NK-92 (cell line): Measurements from ENCODE around the gene PPA1.
"Not testable (repeated sequence)": the region's sequence is repeated elsewhere in the genome, so short reads cannot be mapped to it uniquely, and the experiment has no call there.

Experiments used
- DNase-seq: peaks from one replicate; lab custom pipeline; 2025; ENCODE audit not compliant: unreplicated experiment; lab: John Stamatoyannopoulos, UW

Gene PPA1

GRCh38 chr10:70233109-70233938 lies at the start of gene PPA1:
PPA1 (minus strand) TSS chr10:70233429; CDS start chr10:70233327, 102 bp downstream.
- DNase-seq = peak; percentile 93

DNA sequence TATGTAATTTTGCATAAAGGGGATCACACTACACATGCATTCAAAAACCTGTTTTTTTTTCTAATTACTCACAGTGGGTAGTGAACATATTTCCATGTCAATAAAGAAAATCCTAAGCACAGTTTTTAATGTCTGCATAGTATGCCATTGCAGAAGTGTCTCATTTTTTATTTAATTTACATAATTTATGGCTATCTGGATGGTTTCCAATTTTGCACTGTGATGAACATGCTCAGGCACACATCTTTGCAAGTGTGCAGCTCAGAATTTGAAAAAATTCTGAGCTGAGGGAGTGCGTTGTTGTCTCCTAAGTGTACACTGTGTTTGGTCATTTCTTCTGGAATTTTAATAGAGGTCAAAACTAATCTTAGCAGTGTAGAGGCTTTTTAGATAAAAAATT lies 48.4 kb upstream of the PPA1 start:
- no peak for DNase-seq

GRCh38 chr10:70280099-70280498 lies 46.9 kb upstream of the PPA1 start:
- DNase-seq = no peak

- DNase-seq = no peak
Measured at GRCh38 chr10:70277396-70278030, 44.3 kb upstream of the PPA1 start.

DNA sequence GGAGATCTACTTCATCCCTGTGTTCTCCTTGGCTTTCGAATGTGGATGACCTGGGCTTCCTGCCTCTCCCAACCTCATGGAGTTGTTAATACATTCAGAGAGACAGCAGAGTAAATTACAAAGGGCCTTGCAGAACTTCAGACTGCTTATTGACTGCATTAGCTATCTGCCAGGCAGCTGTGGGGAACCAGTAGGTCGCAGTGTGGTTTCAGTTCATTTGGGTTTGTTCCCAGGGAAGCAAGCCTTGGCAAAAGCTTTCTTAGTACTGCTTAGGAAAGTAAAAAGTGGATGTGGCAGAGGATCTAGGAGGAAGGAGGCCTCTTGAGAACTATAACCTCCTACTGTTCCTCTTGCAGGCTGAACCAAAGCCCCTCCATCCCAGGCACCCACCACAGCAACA lies 41.4 kb upstream of the PPA1 start:
- DNase-seq = no peak

GRCh38 chr10:70272925-70273316 lies 39.7 kb upstream of the PPA1 start:
- DNase-seq = no peak

DNA sequence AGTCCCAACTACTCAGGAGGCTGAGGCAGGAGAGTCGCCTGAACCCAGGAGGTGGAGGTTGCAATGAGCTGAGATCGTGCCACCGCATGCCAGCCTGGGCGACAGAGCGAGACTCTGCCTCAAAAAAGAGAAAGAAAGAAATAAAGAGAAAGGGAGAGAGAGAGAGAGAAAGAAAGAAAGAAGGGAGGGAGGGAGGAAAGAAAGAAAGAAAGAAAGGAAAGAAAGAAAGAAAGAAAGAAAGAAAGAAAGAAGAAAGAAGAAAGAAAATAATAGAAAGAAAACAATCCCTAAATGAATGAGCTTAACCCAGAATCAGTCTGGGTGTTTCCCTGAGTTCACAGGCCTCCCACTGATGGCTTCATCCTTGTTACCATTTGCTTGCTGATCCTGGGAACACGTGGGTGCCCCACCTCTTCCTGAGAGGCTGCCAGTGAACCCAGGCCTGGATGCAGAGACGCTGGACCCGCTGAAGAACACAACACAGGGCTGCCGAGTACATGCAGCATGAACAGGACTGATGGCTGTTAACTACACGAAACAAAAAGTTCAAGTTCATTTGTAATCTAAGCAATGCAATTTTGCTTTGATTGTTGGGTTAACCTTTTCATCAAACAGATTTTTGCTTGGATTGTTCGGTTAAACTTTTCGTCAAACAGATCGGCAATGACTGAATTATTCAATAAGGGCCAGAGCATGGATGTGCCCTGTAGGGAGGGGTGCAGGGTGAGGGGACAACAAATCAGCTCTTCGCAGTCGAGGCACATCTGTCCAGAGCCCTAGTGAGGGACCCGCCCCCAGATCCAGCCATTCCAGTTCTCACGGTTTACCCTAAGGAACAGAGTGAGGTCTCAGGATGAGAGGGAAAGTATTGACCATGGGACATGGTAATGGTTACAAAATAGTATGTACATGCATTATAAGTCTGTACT lies 39.0 kb upstream of the PPA1 start:
- no peak for DNase-seq

- no peak for DNase-seq
Measured at GRCh38 chr10:70270952-70271351, 37.7 kb upstream of the PPA1 start.

GRCh38 chr10:70269741-70270140 lies 36.5 kb upstream of the PPA1 start:
- DNase-seq = no peak

GRCh38 chr10:70268376-70268775 lies 35.1 kb upstream of the PPA1 start:
- DNase-seq = no peak

DNA sequence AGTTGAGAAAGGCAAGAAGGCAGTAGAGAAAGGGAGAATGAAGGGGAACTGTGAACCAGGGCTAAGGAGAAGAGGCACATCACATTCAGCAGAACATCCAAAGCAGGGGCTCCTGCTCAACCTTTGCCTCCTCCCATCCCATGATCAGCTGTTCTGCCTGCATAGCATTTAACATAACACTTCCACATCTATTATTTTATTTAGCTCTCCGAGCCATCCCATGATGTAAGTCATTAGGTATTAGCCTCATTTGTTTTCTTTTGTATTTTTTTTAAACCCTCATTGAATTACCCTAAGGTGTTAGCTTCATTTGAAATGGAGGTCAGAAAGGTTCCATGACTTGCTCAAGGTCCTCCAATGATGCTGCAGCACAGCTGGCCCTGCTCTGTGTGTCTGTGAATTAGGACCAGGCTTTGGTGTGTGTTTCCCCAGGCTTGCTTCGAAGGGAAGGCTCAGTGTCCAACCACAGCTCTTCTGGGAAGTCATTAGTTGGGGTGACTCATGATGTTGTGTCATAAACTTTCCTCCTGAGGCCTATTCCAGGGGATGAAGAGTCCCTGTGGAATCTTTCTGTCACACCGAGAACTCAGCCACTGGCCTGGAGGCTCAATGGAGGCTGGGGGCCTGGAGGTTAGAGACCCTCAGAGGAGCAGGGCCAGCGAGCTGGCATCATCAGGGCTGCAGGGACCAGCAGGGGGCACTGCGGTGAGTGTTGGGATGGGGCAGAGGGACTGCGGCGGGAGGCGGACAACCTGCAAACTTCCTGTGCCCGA lies 34.1 kb upstream of the PPA1 start:
- DNase-seq = no peak

- DNase-seq = no peak
Measured at GRCh38 chr10:70266701-70267100, 33.5 kb upstream of the PPA1 start.

DNA sequence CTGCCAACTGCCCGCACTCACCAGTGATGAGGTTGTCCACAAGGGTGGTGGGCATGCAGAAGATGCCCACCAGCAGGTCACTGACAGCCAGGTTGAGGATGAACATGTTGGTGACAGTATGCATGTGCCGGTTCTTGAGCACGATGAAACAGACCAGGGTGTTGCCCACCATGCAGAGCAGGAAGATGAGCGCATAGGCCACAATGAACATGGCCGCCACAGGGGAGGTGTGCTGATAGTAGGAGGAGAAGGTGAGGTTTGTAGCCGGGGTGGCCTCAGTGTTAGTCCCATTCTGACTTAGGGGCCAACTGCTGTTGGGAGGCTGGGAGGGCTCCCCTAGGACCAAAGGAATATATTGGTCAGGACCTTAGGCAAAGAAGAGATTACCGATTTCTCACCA lies 32.8 kb upstream of the PPA1 start:
- DNase-seq = no peak

GRCh38 chr10:70265032-70265689 lies 31.9 kb upstream of the PPA1 start:
- no peak for DNase-seq

DNA sequence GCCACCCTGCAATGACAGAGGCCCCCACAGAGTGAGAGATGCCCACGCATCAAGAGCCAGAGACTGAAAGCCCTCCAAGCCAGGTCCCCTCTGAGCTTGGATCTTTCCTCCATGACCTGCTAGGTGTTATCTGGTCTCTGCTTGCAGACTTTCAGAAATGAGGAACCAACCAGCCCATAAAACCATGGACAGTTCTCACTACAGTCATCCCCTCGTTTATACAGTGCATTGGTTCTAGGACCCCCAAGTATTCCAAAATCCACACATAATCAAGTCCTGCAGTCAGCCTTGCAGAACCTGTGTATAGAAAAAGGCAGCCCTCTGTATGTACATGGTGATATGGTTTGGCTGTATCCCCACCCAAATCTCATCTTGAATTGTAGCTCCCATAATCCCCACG lies 27.5 kb upstream of the PPA1 start:
- DNase-seq = no peak

DNA sequence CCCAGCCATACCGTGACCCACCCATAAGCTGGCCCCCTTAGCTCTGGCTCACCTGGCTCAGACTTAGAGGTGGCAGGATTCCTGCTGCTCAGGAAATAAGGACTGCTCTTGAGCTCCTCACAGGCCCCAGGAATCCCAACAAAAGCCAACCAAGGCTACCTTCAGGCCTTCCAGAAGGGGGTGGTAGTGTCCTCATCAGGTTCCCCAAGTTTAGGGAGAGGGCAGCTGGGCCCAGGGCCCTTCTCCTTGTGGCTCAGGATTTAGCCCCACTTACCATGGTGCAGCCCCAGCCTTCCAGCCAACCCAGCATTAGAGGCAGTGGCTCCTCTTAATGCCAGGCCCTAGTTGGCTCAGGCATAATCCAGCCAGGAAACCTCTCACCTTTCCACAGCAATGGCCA lies 27.0 kb upstream of the PPA1 start:
- DNase-seq = no peak

DNA sequence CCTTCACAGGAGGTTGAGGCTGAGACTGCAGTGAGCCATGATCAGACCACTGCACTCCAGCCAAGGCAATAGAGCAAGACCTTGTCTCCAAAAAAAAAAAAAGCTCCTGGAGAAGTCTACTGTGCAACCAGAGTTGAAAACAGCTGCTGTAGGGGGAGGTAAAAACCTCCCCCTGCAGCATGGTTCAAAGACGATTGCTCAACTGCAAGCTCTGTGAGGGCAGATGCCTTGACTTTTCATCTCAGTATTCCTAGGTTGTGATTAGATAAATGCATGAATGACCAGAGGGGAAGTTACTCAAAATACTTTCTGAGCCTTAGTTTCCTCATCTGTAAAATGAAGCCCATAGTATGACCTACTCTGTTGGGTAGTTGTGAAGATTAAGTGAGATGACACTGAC lies 25.0 kb upstream of the PPA1 start:
- DNase-seq = no peak

- DNase-seq = not testable (repeated sequence)
Measured at GRCh38 chr10:70257816-70258215, 24.6 kb upstream of the PPA1 start.

DNA sequence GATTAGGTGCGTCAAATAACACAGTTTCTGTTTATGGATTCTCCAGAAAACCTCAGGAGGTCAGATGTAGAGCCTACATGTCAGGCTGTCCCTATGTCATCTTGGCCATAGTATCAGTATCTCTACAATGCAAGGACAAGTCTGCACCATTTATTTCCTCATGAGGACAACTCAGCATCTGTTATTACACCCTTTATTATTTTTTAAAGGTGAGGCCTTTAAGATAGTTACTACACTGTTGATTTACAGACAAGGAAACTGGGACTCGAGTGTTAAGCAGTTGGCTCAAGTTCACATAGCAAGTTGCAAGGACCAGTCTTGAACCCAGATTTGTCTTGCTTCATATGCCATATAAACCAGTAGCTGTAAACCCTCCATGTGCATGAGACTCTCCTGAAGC lies 23.2 kb upstream of the PPA1 start:
- DNase-seq = no peak
